Mesodermal cell (in vitro differentiated cells): ENCODE data around the gene SIRT5.

Experiments
- H3K27ac ChIP-seq: 2 replicates; pipeline ENCODE4 v1.7.0; 2013; ENCODE audit warnings: mild to moderate bottlenecking, low read depth, low read length, moderate library complexity; ENCODE audit not compliant: severe bottlenecking
- H3K36me3 ChIP-seq: 2 replicates; pipeline ENCODE4 v1.7.1; 2013; ENCODE audit warnings: mild to moderate bottlenecking, low read length, moderate library complexity; ENCODE audit not compliant: control insufficient read depth, insufficient read depth
- H3K4me1 ChIP-seq: one replicate; pipeline ENCODE4 v1.7.1; 2013; ENCODE audit warnings: mild to moderate bottlenecking, low read length; ENCODE audit not compliant: insufficient read depth, control insufficient read depth, poor library complexity, severe bottlenecking
- H3K4me3 ChIP-seq: 2 replicates; pipeline ENCODE4 v1.7.0; 2013; ENCODE audit warnings: low read length, control low read depth, mild to moderate bottlenecking; ENCODE audit not compliant: insufficient read depth, poor library complexity, severe bottlenecking; ENCODE audit errors: extremely low read depth
- H3K9me3 ChIP-seq: 2 replicates; pipeline ENCODE4 v1.7.1; 2013; ENCODE audit warnings: mild to moderate bottlenecking, low read length, moderate library complexity; ENCODE audit not compliant: control insufficient read depth
- WGBS, 2 experiments: methylation state at CpG; one replicate each; pipeline ENCODE4 v1.1.5; 2013; ENCODE audit warnings: missing lambda C conversion rate in 2 of 2; ENCODE audit not compliant: insufficient coverage in 2 of 2; 5-methylcytosine and 5-hydroxymethylcytosine counted together

SIRT5 gene

GRCh38 chr6:13589801-13590200 lies 15.4 kb downstream of the SIRT5 start:
- H3K4me1 ChIP-seq, result peaks cover 17% of the 10 kb centered on the region
- 88 to 97% methylated on average over 7 to 8 of the region's 9 CpGs for WGBS, 2 experiments
- H3K9me3 ChIP-seq, result no peaks in the 10 kb centered on the region

GRCh38 chr6:13590574-13591153 lies 16.3 kb downstream of the SIRT5 start:
- no peak overlapping the region for H3K4me3 ChIP-seq
- 81 to 83% methylated on average over 1 of the region's 1 CpG for WGBS, 2 experiments
- H3K36me3 ChIP-seq, result peaks cover 40% of the 10 kb centered on the region
- H3K27ac ChIP-seq, result no peak overlapping the region
- no peaks in the 10 kb centered on the region for H3K9me3 ChIP-seq
- H3K4me1 ChIP-seq, result peaks cover 17% of the 10 kb centered on the region

More at GRCh38 chr6:13589801-13590200, 15.4 kb downstream of the SIRT5 start:
- Histone ChIP-seq H3K36me3 (peaks cover 32% of the 10 kb centered on the region), H3K4me3 (no peak overlapping the region), H3K27ac (no peak overlapping the region)

- H3K9me3 ChIP-seq, result no peaks in the 10 kb centered on the region
- H3K4me1 ChIP-seq, result peaks cover 17% of the 10 kb centered on the region
- H3K4me3 ChIP-seq, result no peak overlapping the region
- peaks cover 44% of the 10 kb centered on the region for H3K36me3 ChIP-seq
- H3K27ac ChIP-seq, result no peak overlapping the region
- 98% methylated on average over 14 to 16 of the region's 21 CpGs for WGBS, 2 experiments
Observed at GRCh38 chr6:13591205-13591921, 17.0 kb downstream of the SIRT5 start.

- no peak overlapping the region for H3K27ac ChIP-seq
- H3K36me3 ChIP-seq, result peaks cover 33% of the 10 kb centered on the region
- peaks cover 7% of the 10 kb centered on the region for H3K4me1 ChIP-seq
- WGBS, 2 experiments, result 87 to 96% methylated on average over 6 of the region's 6 CpGs
- H3K4me3 ChIP-seq, result no peak overlapping the region
- H3K9me3 ChIP-seq, result no peaks in the 10 kb centered on the region
Observed at GRCh38 chr6:13593103-13593502, 18.7 kb downstream of the SIRT5 start.

- 84 to 94% methylated on average over 4 to 5 of the region's 6 CpGs for WGBS, 2 experiments
- peaks cover 32% of the 10 kb centered on the region for H3K36me3 ChIP-seq
- no peak overlapping the region for H3K4me3 ChIP-seq
- no peak overlapping the region for H3K27ac ChIP-seq
- no peaks in the 10 kb centered on the region for H3K9me3 ChIP-seq
- H3K4me1 ChIP-seq, result peaks cover 7% of the 10 kb centered on the region
Observed at GRCh38 chr6:13593720-13594119, 19.3 kb downstream of the SIRT5 start.

- WGBS, 2 experiments, result 83 to 94% methylated on average over 1 to 4 of the region's 4 CpGs
- H3K4me1 ChIP-seq, result peaks cover 7% of the 10 kb centered on the region
- H3K9me3 ChIP-seq, result no peaks in the 10 kb centered on the region
Observed at GRCh38 chr6:13597073-13597472, 22.7 kb downstream of the SIRT5 start.

GRCh38 chr6:13600036-13600435 lies 25.6 kb downstream of the SIRT5 start:
- Histone ChIP-seq H3K36me3 (peaks cover 27% of the 10 kb centered on the region), H3K4me1 (no peaks in the 10 kb centered on the region), H3K9me3 (no peaks in the 10 kb centered on the region), H3K4me3 (no peak overlapping the region), H3K27ac (no peak overlapping the region)
- WGBS, 2 experiments, result 90 to 100% methylated on average over 3 to 4 of the region's 6 CpGs

More at GRCh38 chr6:13597073-13597472, 22.7 kb downstream of the SIRT5 start:
- no peak overlapping the region for H3K4me3 ChIP-seq
- H3K36me3 ChIP-seq, result peaks cover 34% of the 10 kb centered on the region
- no peak overlapping the region for H3K27ac ChIP-seq

GRCh38 chr6:13604135-13604534 lies 29.7 kb downstream of the SIRT5 start:
- H3K9me3 ChIP-seq, result no peaks in the 10 kb centered on the region
- WGBS, 2 experiments, result 85 to 100% methylated on average over 3 to 4 of the region's 4 CpGs
- peaks cover 14% of the 10 kb centered on the region for H3K36me3 ChIP-seq
- no peaks in the 10 kb centered on the region for H3K4me1 ChIP-seq
- no peak overlapping the region for H3K4me3 ChIP-seq
- no peak overlapping the region for H3K27ac ChIP-seq

- Histone ChIP-seq H3K4me3 (no peak overlapping the region), H3K4me1 (no peaks in the 10 kb centered on the region), H3K36me3 (peaks cover 14% of the 10 kb centered on the region), H3K27ac (no peak overlapping the region), H3K9me3 (no peaks in the 10 kb centered on the region)
- WGBS, 2 experiments, result 83 to 100% methylated on average over 1 of the region's 2 CpGs
Observed at GRCh38 chr6:13604546-13605416, 30.4 kb downstream of the SIRT5 start.

GRCh38 chr6:13605634-13606033 lies 31.2 kb downstream of the SIRT5 start:
- H3K4me1 ChIP-seq, result no peaks in the 10 kb centered on the region
- H3K4me3 ChIP-seq, result no peak overlapping the region
- 91 to 100% methylated on average over 2 to 4 of the region's 4 CpGs for WGBS, 2 experiments
- no peaks in the 10 kb centered on the region for H3K9me3 ChIP-seq
- peaks cover 12% of the 10 kb centered on the region for H3K36me3 ChIP-seq
- H3K27ac ChIP-seq, result no peak overlapping the region
